SU-DHL-6 (cell line): ENCODE measurements around the gene P2RX2.

Experiments used
- H2AFZ ChIP-seq: fragments of 200-600 bp; sonication (generic); 2 replicates; pipeline ENCODE4 v1.6.1; 2014; ENCODE audit warnings: low read depth, mild to moderate bottlenecking, moderate library complexity, mixed read lengths, antibody characterized with exemption, low read length; ENCODE audit not compliant: severe bottlenecking
- H3F3A ChIP-seq: fragments of 200-600 bp; shearing (Covaris generic); 2 replicates; pipeline ENCODE4 v1.6.0; 2016; ENCODE audit warnings: antibody characterized with exemption, mild to moderate bottlenecking; ENCODE audit not compliant: insufficient read depth
- H3K27ac ChIP-seq: fragments of 200-600 bp; sonication (generic); 2 replicates; pipeline ENCODE4 v1.5.1; 2016; ENCODE audit warnings: low read depth, mild to moderate bottlenecking, low read length, moderate library complexity, mixed read lengths
- H3K27me3 ChIP-seq: fragments of 200-600 bp; sonication (generic), shearing (Covaris generic); 2 replicates; pipeline ENCODE4 v1.6.0; 2014; ENCODE audit warnings: mild to moderate bottlenecking, low read length
- H3K36me3 ChIP-seq: fragments of 200-600 bp; sonication (generic); 2 replicates; pipeline ENCODE4 v1.6.1; 2014; ENCODE audit warnings: mild to moderate bottlenecking, low read length, mixed read lengths
- H3K4me2 ChIP-seq: fragments of 300-600, 200-600 bp; shearing (Covaris generic), sonication (generic); 2 replicates; pipeline ENCODE4 v1.6.0; 2014; ENCODE audit warnings: low read length, low read depth, mild to moderate bottlenecking; ENCODE audit not compliant: poor library complexity, severe bottlenecking
- H3K4me3 ChIP-seq: fragments of 200-600 bp; sonication (generic); 2 replicates; pipeline ENCODE4 v1.5.1; 2014; ENCODE audit warnings: antibody characterized with exemption, low read length, mild to moderate bottlenecking, mixed read lengths; ENCODE audit not compliant: insufficient read depth, poor library complexity, severe bottlenecking
- H3K79me2 ChIP-seq: fragments of 200-600 bp; sonication (generic); 2 replicates; pipeline ENCODE4 v1.6.1; 2014; ENCODE audit warnings: mild to moderate bottlenecking, low read length, moderate library complexity; ENCODE audit not compliant: insufficient read depth
- H3K9ac ChIP-seq: fragments of 200-600 bp; sonication (generic); 2 replicates; pipeline ENCODE4 v1.7.0; 2014; ENCODE audit warnings: mild to moderate bottlenecking, low read length
- H3K9me2 ChIP-seq: fragments of 200-600 bp; sonication (generic); replicated peaks from 2 replicates; pipeline ENCODE4 v1.6.1; 2014; ENCODE audit warnings: low read length; ENCODE audit not compliant: insufficient read depth
- H3K9me3 ChIP-seq: fragments of 200-600 bp; sonication (generic); 2 replicates; pipeline ENCODE4 v1.6.1; 2014; ENCODE audit warnings: low read length, mixed read lengths; ENCODE audit not compliant: insufficient read depth
- H4K20me1 ChIP-seq: fragments of 200-600 bp; sonication (generic); 2 replicates; pipeline ENCODE4 v1.6.1; 2014; ENCODE audit warnings: low read depth, mild to moderate bottlenecking, antibody characterized with exemption, low read length, moderate library complexity, mixed read lengths
- CTCF ChIP-seq: fragments of 200-600 bp; sonication (generic); IDR thresholded peaks from one replicate; pipeline ENCODE4 v1.5.1; 2017; ENCODE audit warnings: antibody characterized with exemption, mild to moderate bottlenecking, low read length, moderate library complexity; ENCODE audit not compliant: insufficient read depth, poor library complexity, severe bottlenecking
- EZH2phosphoT487 ChIP-seq: fragments of 200-600 bp; sonication (generic), shearing (Covaris generic); conservative IDR thresholded peaks from 2 replicates; pipeline ENCODE4 v1.6.1; 2018; ENCODE audit warnings: mild to moderate bottlenecking, antibody characterized with exemption, low read length, moderate library complexity, mixed read lengths

The P2RX2 gene

DNA sequence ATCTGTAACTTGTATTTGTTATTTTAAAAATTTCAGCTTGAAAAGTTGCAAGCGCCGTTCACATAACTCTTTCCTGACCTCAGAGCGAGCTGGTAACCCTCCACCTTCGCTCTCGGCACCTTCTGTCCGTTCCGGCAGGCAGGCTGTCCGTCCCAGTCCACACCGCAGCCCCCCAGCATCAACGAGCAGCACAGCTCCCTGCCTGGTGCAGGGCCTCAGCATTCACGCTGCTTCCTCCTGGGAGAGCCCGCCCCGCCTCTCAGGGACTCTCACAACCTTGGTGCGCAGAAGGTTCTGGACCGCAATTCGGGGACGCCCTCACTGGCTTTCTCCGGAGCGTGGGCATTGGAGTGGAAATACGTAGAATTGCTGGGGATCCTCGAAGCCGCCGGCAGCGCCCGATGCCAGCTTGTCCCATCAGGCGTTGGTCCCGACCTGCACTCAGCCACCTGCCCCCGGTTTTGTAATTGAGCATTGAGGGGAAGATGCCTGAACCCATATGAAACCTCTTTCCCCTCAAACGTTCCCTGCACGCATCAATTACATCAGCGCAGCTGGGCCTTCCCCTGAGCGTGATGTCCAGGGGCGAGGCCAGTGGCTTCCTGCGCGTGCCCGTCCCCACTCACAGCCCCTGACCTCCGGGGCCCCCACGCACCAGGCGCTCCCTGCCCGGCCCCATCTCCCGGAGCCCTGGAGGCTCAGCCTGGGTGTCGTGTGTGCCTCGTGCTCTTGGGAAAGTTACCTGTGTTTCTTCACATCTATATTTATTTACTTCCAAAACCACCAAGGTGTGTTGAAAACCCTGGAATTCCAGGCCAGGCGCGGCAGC is 27.3 kb upstream of the P2RX2 start:
- no peak overlapping the region for H2AFZ ChIP-seq

DNA sequence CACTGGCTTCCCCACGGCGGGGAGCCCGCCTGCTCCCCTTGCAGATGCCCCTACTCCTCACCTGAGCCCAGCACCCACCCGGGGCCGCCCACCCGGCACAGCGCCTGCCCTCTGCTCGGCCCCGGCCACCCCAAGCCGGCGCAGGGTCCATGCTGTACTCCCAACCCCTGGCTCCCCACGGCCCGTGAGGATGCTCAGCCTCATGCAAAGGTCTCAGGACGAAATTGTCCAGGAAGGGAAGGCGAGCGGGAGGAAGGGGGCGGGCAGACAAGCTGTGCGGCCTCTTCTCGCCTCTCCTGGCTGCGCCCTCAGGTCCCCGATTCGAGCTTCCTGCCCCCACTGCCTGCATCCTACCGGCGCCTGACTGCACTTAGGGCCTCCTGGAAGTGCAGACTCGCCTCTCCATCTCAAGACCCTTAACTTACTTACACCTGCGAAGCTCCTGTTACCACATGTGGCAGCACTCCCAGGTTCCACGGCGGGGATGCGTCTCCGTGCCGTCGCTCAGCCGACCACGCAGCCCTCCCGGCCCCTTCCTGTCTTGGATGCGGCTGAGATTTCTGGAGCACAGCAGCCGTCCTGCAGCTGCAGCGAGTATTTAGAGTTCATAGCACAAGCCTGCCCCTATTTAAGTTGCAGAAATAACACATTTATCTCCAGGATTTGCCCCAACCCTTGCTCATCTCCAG is 26.1 kb upstream of the P2RX2 start:
- Histone ChIP-seq H3K27me3 (0 out of 2 replicates have a peak, but pooled peaks cover 3% of the 10 kb centered on the region), H3K9ac (no peak overlapping the region)

More for the DNA sequence above, 27.3 kb upstream of the P2RX2 start:
- Histone ChIP-seq H3K9me3 (no peaks in the 10 kb centered on the region), H3K27ac (no peak overlapping the region), H3K27me3 (no peaks in the 10 kb centered on the region), H3K79me2 (no peaks in the 10 kb centered on the region), H3K9me2 (no peaks in the 10 kb centered on the region), H3F3A (no peaks in the 10 kb centered on the region), H3K4me2 (no peak overlapping the region), H3K4me3 (no peak overlapping the region), H3K9ac (no peak overlapping the region), H4K20me1 (no peaks in the 10 kb centered on the region), H3K36me3 (no peaks in the 10 kb centered on the region)
- TF ChIP-seq EZH2phosphoT487 (no peak), CTCF (no peak)

DNA sequence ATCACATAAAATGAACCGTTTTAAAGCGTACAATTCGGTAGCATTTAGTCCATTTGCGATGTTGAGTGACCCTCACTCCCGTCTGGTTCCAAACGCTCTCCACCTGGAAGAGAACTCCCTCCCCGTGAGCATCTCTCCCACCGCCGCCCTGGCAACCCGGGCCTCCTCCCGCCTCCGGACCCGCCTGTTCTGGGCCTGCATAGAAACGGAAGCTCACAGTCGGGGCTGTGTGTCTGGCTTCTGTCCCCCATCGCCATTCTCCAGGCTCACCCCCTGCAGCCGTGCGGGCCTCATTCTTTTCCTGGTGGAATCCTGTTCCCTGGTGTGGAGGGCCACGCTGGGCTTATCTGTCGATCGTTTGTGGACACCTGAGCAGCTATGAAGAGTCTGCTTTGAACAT is 25.5 kb upstream of the P2RX2 start:
- no peaks in the 10 kb centered on the region for H3K9me3 ChIP-seq
- no peaks in the 10 kb centered on the region for H3K36me3 ChIP-seq

More for the DNA sequence above, 26.1 kb upstream of the P2RX2 start:
- Histone ChIP-seq H3K36me3 (no peaks in the 10 kb centered on the region), H3K4me3 (no peak overlapping the region), H3F3A (peaks cover 5% of the 10 kb centered on the region), H3K79me2 (no peaks in the 10 kb centered on the region), H3K9me3 (no peaks in the 10 kb centered on the region), H3K4me2 (no peak overlapping the region), H2AFZ (no peak overlapping the region), H3K27ac (no peak overlapping the region), H4K20me1 (no peaks in the 10 kb centered on the region), H3K9me2 (no peaks in the 10 kb centered on the region)
- TF ChIP-seq CTCF, result no peak
- TF ChIP-seq EZH2phosphoT487, result no peak

More for the DNA sequence above, 25.5 kb upstream of the P2RX2 start:
- no peak overlapping the region for H2AFZ ChIP-seq
- H3K27me3 ChIP-seq, result 0 out of 2 replicates have a peak, but pooled peaks cover 3% of the 10 kb centered on the region
- TF ChIP-seq EZH2phosphoT487 (no peak), CTCF (no peak)
- no peaks in the 10 kb centered on the region for H3K79me2 ChIP-seq
- H3F3A ChIP-seq, result peaks cover 9% of the 10 kb centered on the region
- H3K9ac ChIP-seq, result no peak overlapping the region
- H3K27ac ChIP-seq, result no peak overlapping the region
- H3K9me2 ChIP-seq, result no peaks in the 10 kb centered on the region
- no peak overlapping the region for H3K4me2 ChIP-seq
- no peak overlapping the region for H3K4me3 ChIP-seq
- H4K20me1 ChIP-seq, result no peaks in the 10 kb centered on the region
